ENCODE results near the gene HOXC9.

HOXC9 gene

GRCh38 chr12:54003625-54004024, 3.7 kb downstream of the HOXC9 start:
- DNase-seq = no peak

DNA sequence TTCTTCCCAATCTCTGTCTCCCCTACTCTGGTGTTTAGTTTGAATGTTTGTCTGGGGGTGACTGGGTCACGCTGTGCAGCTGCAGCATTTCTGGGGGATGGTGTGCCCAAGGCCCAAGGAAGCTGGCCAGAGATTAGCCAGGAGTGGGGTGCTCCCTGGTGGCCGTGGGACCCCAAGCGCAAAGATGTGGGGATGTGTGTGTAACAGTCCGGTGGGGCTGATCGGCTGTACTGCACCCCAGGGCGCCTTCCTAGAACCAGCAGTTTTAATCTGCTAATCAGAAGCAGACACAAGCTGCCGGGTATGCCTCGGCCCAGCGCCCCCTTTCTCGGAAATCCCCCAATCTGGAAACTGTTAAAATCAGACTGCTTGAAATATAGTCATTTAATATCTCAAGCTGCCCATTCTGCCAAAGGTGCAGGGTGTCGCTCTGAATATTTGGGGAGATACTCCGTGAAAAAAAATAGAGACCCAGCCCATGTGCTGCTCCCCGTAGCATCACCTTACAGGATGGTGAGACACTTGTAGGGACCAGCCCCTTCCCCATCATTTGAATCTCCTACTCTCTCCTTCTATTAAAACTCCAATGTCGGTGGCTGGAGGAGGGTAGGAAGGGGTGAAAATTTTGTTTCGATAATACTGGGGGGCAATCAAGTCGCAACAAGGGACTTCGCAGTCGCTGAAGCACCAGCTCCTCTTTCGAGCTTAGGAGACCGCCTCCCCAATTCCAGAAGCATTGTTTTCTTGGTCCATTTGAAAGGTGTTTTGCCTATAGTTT, 4.3 kb downstream of the HOXC9 start:
- no peak for DNase-seq

DNA sequence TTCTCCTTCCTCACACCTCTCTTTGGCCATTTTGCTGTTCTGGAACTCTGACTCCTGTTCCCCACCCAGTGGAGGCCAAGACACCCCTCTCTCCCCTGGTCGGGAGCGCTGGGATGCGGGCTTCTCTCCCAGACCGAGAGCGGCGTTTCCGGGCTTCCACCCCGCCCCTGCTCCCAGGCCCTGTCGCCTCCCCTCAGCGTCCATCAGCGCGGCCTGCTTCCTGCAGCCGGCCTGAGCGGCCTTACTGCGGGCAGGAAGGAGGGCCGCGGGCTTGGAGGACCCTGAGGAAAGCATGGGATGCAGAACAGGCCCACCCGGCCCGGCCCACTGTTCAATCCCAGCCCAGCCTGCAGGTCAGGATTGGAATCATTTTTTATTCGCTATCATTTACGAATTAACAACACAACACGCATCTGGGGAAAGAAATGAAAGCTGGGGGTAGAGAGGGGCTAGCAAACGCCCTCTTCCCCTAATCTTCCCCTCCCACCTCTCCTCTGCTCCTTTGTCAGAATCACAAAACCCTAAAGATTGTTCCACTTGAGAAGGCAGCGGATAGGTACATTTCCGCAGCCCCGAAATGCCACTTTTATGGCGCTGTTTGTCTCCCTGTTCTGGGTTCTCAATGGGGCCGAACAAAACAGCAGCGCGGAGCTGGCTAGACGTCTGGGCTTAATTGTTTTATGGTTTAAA, 5.0 kb downstream of the HOXC9 start:
- DNase-seq = no peak

DNA sequence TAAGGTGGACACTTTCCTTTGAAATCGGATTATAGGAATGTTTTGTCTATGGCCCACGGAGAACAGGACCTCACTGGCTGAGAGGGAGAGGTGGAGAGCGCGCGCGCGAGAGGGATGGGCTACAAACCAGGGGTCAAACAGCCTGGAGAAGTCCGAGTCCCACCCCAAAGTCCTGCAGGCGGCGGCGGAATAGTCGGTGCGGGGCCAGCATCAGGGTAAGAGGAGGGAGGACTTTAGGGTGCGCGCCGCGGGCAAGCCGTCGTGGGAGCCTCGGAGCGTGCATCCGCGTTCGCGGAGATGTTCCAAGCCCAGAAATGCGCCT, 5.5 kb downstream of the HOXC9 start:
- DNase-seq = no peak

DNA sequence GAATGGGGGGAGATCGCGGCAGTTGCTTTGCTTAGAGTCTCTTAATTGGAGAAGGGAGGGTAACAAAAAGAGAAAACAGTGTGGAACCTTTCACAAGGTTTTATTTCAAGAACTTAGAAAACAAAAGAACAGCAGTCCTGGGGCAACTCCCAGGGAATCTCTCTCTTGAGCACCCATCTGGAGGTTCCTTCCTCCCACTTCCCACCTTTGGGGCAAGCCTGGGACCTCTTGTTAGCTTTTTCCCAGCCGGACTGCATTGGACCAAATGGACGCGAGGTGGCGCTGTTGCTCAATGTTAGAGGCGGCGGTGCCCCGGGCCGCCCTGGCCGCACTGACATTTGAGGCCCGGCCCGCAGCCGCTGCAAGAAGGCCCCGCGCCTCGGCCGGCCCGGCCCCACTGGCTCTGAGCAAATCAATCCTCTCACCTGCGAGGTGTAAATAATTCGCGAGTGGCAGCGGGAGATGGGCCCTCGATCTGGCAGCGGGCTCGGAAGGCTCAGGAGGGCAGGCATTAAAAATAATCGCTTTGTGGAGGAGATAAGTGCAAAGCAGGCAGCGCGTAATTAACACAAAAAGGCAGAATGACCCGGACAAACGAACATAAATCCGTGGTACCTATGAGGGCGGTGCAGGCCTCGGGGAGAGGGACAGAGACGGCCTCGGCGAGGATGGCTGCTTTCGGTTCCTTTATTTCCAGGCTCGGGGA, 6.0 kb downstream of the HOXC9 start:
- peak; percentile 7 for DNase-seq

- DNase-seq = no peak
These were observed 6.7 kb downstream of the HOXC9 start for GRCh38 chr12:54006559-54007220.

- DNase-seq = no peak
These were observed 7.7 kb downstream of the HOXC9 start for GRCh38 chr12:54007538-54008259.

DNA sequence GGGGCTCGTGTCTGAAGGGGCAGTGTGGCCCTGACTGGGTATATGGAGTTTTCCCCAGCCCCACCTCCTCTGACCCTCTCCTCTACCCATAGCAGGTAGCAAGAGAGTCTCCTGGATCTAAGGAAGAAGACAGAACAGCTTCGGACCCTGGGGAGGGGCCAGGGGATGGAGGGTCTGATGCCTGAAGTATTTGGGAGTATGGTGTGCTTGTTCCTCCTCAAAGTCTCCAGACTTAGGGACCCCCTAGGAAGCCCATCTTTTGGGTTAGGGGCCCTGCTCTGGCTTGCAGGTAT, 8.2 kb downstream of the HOXC9 start:
- no peak for DNase-seq

GRCh38 chr12:54009171-54010052, 9.5 kb downstream of the HOXC9 start:
- DNase-seq = no peak

DNA sequence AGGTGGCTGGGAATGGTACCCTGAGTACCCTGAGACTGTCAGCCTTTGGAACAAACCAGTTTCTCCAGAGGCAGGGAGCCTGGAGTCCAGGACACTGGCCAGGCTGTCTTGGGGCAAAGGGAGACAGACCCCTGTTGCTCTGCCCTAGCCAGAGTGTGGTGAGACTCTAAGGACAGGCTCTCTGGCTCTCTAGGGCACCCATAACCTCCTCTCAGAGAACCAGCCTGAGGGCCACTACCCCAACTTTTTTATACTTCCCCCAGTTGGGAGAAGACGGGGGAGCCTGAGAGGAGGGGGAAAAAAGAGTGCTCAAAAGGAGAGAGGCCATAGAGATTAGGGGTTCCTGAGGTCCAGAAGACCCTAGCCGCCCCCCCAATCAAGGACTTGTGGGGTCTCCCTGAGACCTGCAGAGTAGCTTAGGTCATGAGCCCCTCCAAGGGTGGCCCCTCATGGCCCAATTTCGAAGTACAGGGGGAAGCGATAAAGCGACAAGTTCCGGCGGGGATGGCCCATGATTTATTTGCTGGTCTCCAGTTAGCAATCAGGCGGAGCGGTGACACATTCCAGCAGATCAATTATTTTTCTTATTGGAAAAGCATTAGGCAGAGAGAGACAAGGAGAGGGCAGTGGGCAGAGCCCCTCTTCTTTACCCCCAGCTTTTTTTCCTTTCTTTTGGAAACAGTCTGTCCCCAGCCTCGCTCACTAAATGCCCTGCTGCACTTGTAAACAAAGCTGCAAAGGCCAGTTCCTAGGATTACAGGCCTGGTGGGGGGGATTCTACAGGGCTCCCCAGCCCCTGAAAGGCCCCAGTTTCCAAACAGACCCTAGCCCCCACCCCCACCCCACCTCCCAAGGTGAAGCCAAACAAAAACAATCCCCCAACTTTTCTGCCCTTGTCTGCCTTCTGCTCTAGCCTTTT, 10.4 kb downstream of the HOXC9 start:
- no peak for DNase-seq

DNA sequence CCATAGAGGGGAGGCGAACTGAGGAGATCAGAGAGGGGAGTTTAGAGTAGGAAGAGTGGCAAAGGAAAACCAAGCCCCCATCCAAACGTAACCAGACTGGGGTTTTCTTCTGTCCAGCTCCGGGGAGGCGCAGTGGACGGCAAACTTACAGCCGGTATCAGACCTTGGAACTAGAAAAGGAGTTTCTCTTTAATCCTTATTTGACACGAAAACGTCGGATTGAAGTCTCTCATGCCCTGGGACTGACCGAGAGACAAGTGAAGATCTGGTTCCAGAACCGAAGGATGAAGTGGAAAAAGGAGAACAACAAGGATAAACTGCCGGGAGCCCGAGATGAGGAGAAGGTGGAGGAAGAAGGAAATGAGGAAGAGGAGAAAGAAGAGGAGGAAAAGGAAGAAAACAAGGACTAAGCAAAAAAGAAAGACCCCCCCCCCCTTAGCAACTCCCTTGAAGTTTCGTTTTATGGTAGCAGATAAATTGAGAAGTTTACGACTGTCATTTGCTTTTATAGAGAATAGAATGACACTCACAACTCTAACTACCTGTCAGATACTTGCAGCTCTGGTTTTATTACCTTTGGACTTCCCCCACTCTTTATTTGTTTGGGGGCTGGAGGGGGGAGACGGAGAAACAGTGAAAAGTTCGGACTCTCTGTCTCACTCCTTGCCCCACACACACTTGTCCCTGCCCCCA, 11.2 kb downstream of the HOXC9 start:
- DNase-seq = no peak

DNA sequence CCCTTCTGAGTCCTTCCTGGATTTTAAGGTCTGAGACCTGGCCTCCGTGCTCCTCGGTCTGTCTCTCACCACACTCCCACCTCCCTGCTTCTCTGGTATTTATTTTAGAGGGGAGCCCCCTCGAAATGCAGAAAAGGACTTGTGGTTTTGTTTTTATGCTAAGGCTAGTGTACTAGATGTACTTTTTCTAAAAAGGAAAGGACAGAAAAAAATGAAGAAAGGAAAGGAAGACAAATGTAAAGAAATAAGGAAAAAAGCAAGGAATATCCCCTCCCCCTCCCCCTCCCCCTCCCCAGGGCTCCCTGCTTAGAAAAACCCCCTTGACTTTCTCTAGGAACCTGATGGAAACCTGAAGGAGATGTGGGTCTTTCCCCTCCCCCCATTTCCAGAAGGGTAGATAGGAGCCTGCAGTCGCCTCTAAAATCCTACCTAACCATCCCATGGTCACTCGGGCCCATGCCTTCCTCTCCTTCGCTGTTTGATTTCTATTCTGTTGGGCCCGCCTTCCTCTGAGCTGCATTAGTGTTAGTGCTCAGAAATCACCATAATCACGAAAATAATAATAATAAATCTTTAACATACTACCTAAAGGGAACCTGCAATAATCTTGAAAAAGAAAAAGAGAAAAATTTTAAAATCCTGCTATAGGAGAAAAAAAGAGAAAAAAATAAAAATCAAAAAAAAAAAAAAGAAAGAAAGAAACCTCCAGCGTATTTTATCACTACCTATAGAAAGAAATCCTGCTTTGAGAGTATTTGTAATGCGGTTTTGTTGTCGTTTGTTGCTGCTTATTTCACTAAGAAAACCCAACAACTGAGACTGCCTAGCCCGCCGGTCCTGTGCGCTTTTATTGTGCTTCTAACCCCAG, 11.9 kb downstream of the HOXC9 start:
- no peak for DNase-seq

DNA sequence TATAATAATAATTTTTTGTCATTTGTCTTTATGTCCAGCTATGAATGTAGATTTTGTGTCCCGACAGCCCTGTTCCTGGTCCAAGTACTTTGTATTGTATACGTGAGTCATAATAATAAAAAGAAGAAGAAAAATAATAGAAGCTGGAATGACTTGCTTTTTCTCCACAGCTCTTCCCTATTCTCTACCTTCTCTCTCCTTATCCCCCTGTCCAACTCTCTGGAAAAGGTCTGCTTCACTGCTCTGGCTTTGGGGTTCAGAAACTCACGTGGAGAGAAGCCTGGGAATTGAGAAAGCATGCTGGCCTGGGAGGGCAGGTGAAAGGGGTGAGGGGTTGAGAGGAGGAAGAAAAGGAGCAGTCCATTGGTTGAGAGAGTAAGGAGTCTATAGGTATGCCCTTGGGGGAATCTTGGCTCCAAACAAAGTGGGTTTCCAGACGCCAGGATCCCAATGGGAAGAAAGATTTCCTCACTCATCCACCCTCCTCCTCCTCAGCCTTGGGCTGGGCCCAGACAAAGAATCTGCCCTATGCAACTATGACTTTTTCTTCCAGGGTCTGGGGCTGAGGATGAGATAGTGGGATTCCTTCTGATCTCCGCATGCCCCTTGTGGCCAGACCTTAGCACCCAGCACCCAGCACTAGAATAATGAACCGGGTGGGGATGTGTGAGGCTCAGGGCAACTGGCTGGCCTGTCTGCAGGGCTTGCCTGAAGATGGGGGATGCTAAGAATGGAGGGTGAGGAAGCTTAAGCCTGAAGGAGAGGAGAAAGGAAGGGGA, 12.9 kb downstream of the HOXC9 start:
- no peak for DNase-seq

DNA sequence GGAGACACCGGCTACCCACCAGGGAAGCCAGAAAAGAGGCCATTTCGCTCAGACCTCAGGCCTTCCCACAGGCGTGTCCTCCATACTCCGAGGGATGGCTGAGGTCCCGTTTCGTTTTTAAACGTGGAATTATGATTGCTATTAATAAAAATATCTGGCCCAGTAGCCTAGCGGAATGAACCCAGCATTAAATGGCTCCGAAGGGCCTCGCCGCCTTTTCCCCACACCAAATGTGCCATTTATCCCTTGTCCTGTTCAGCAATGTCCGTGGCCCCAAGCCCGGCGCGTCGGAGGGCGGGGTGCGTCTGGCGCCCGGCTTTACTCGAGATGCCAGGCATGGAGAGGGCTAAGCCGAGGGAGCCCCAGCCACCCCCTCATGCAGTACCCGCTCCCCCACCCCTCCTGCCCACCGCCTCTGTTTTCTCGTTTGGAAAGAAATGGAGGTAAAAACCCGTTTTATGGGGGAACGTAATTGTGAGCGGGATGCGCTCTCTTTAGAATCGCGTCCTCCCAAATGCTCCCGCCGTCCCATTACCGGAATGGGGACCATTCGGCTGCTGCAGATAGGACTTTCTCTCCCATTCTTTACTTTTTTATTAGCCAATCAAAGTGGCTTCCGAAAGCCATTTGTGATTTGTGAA, 14.5 kb downstream of the HOXC9 start:
- no peak for DNase-seq

GRCh38 chr12:54015018-54015931, 15.3 kb downstream of the HOXC9 start:
- DNase-seq = no peak

- DNase-seq = no peak
These were observed 16.1 kb downstream of the HOXC9 start for GRCh38 chr12:54016051-54016450.

GRCh38 chr12:54016478-54016964, 16.6 kb downstream of the HOXC9 start:
- peak; percentile 25 for DNase-seq

Measured in DMS 273 treated with DMSO at 0.1 percent for 48 hours (cell line).